ENCODE measurements around the gene CABP1.

The CABP1 gene

GRCh38 chr12:120686151-120686689 is 45.8 kb downstream of the CABP1 start:
- Histone ChIP-seq H3K9me3 (ENCODE audit: low read length) (no peaks in the 10 kb centered on the region), H2AFZ (ENCODE audit: low read depth, low read length) (peak overlapping the region; percentile 29)

DNA sequence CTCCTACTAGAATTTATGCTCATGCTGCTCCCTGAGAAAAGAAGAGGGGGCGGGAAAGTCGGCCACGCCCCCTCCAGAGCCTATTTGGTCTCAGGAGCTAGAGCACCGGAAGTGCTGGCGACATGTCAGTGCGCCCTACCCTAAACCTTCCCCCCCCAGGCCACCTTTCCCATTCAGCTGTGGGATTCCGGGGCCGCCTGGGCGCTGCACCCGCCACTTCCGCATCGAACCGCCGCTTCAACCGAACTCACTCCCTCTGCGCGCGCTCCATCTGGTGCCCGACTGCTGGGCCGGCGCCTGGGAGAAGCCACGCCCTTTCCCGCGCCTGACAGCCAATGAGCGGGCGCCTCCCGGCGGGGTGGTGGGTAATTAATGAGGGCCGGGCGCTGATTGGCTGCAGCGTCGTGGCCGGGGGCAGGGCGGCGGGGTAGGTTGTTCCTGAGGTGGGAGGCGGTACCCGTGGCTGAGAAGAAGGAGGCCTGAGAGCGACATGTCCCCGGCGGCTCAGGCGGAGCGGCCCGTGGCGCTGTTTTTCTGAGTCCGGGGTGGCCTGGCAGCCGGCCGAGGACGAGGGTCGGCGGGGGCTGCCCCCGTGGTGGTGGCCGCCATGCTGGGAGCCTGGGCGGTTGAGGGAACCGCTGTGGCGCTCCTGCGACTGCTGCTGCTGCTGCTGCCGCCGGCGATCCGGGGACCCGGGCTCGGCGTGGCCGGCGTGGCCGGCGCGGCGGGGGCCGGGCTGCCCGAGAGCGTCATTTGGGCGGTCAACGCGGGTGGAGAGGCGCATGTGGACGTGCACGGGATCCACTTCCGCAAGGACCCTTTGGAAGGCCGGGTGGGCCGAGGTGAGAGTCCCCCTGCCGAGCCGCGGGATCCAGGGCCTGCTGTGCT is 46.5 kb downstream of the CABP1 start, which contains the start of gene MLEC:
MLEC (plus strand) TSS at position 460 of the 888 bp plus-strand sequence; CDS start at position 608, 148 bp downstream.
- H3K9me3 ChIP-seq (ENCODE audit: low read length) = no peaks in the 10 kb centered on the region
- peak within 1 kb of the TSS; percentile 50 for H3K4me3 ChIP-seq (ENCODE audit: low read length)
- peaks cover 22% of the 10 kb centered on the region for H3K4me1 ChIP-seq (ENCODE audit: insufficient read depth, low read length)
- peak within 1 kb of the TSS; percentile 82 for H2AFZ ChIP-seq (ENCODE audit: low read depth, low read length)
- H3K36me3 ChIP-seq (ENCODE audit: insufficient read depth, low read length) = no peaks in the 10 kb centered on the region
- no peaks in the 10 kb centered on the region for H3K27me3 ChIP-seq (ENCODE audit: insufficient read depth, low read length)

More at GRCh38 chr12:120686151-120686689, 45.8 kb downstream of the CABP1 start:
- Histone ChIP-seq H3K4me1 (ENCODE audit: insufficient read depth, low read length) (peaks cover 22% of the 10 kb centered on the region), H3K27me3 (ENCODE audit: insufficient read depth, low read length) (no peaks in the 10 kb centered on the region), H3K36me3 (ENCODE audit: insufficient read depth, low read length) (no peaks in the 10 kb centered on the region), H3K4me3 (ENCODE audit: low read length) (peak overlapping the region; percentile 50)

DNA sequence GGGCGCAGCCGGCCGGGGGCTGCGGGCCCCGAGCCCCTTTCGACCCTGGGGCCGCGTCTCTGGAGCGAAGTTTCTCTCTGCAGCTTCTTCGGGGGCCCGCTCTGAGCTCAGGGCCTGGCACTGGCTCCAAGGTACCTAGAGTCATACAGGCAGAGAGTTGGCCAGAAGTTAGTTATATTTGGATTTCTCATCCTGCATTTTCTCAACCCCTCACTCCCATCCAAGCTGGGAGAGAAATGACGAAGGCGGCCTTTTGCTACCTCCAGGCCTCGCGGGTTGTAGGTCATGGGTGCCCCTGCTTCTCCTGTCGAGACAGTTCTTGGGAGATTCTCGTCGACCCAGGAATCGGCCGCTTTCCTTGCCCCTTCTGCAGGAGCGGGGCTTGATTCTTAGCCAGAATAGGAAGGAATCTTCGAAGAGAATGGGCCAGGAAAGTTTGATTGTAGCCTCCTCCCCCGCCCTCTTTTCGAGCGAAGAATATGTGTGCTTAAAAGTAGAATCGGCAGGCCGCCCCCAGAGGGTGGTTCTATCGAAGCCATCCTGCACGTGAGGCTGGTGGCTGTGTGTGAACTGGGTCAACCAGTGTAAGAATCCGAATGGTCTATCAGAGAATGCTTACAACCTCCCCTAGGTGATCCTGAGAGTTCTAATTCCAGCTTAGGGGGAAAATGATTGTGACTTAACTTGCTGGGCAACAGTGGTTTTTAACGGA is 47.3 kb downstream of the CABP1 start:
- H3K4me3 ChIP-seq (ENCODE audit: low read length) = peak overlapping the region; percentile 50
- H3K9me3 ChIP-seq (ENCODE audit: low read length) = no peaks in the 10 kb centered on the region
- H3K36me3 ChIP-seq (ENCODE audit: insufficient read depth, low read length) = no peaks in the 10 kb centered on the region
- peaks cover 29% of the 10 kb centered on the region for H3K4me1 ChIP-seq (ENCODE audit: insufficient read depth, low read length)
- peak overlapping the region; percentile 82 for H2AFZ ChIP-seq (ENCODE audit: low read depth, low read length)
- H3K27me3 ChIP-seq (ENCODE audit: insufficient read depth, low read length) = no peaks in the 10 kb centered on the region

- H3K27me3 ChIP-seq (ENCODE audit: insufficient read depth, low read length) = no peaks in the 10 kb centered on the region
- peak overlapping the region; percentile 50 for H3K4me3 ChIP-seq (ENCODE audit: low read length)
- peaks cover 38% of the 10 kb centered on the region for H3K4me1 ChIP-seq (ENCODE audit: insufficient read depth, low read length)
- H2AFZ ChIP-seq (ENCODE audit: low read depth, low read length) = no peak overlapping the region
- no peaks in the 10 kb centered on the region for H3K36me3 ChIP-seq (ENCODE audit: insufficient read depth, low read length)
- H3K9me3 ChIP-seq (ENCODE audit: low read length) = no peaks in the 10 kb centered on the region
Measured at GRCh38 chr12:120688527-120689071, 48.2 kb downstream of the CABP1 start.

DNA sequence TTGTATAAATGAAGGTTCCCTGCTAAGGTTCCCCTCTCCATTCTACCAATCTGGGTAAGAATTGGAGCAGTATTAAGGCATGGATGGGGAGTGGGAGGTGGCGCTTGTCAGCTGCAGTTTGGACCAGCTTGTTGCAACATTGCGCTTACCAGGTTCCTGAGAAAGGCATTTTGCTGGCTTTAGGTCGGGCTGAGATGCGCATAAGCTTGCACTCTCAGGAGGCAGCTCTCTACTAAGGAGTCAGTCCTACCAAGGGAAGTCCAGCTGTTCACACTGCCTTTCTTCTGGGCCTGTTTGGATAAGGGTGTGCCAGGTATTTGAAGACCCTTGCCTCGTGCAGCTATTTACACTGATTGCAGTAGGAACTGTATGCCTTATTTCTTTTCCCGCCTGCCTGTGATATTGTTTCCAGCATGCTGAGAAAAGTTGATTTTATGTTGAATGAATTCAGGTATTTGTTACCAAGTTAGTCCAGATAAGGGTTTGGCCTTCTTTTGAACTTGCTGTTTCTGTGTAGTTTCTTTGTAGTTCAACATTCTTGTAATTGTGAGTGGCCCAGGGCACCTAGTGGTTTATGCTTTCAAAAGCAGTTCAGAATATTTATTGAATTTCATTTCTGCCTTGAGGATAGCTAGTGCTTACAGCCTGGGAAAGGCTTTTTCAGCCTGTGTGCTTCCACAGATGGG is 49.1 kb downstream of the CABP1 start:
- Histone ChIP-seq H2AFZ (ENCODE audit: low read depth, low read length) (no peak overlapping the region), H3K36me3 (ENCODE audit: insufficient read depth, low read length) (peaks cover under 1% of the 10 kb centered on the region), H3K4me3 (ENCODE audit: low read length) (peak overlapping the region; percentile 50), H3K9me3 (ENCODE audit: low read length) (no peaks in the 10 kb centered on the region), H3K27me3 (ENCODE audit: insufficient read depth, low read length) (no peaks in the 10 kb centered on the region), H3K4me1 (ENCODE audit: insufficient read depth, low read length) (peaks cover 46% of the 10 kb centered on the region)

DNA sequence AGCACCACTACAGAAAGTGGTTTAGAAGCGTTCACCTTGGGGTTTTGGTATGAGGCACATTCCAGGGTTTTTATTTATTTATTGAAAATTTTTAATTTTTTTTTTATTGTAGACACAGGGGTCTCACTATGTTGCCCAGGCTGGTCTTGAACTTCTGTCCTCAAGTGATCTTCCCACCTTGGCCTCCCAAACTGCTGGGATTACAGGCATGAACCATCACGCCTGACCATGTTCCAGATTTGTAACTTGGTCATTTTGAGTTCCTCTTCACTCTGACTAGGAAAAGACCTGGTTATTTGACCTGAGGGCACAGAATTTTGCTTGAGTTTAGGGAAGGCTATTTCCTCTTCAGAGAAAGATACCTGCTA is 49.6 kb downstream of the CABP1 start:
- no peak overlapping the region for H3K4me3 ChIP-seq (ENCODE audit: low read length)

GRCh38 chr12:120690978-120691377 is 50.6 kb downstream of the CABP1 start:
- Histone ChIP-seq H3K4me1 (ENCODE audit: insufficient read depth, low read length) (peaks cover 45% of the 10 kb centered on the region), H3K36me3 (ENCODE audit: insufficient read depth, low read length) (peaks cover 15% of the 10 kb centered on the region), H3K4me3 (ENCODE audit: low read length) (no peak overlapping the region)

More for the DNA sequence above, 49.6 kb downstream of the CABP1 start:
- Histone ChIP-seq H3K36me3 (ENCODE audit: insufficient read depth, low read length) (peaks cover 6% of the 10 kb centered on the region), H3K4me1 (ENCODE audit: insufficient read depth, low read length) (peaks cover 46% of the 10 kb centered on the region), H2AFZ (ENCODE audit: low read depth, low read length) (no peak overlapping the region), H3K27me3 (ENCODE audit: insufficient read depth, low read length) (no peaks in the 10 kb centered on the region), H3K9me3 (ENCODE audit: low read length) (no peaks in the 10 kb centered on the region)

GRCh38 chr12:120692524-120693033 is 52.2 kb downstream of the CABP1 start:
- H3K9me3 ChIP-seq (ENCODE audit: low read length) = no peaks in the 10 kb centered on the region
- peaks cover 44% of the 10 kb centered on the region for H3K4me1 ChIP-seq (ENCODE audit: insufficient read depth, low read length)
- H3K27me3 ChIP-seq (ENCODE audit: insufficient read depth, low read length) = no peaks in the 10 kb centered on the region
- H3K36me3 ChIP-seq (ENCODE audit: insufficient read depth, low read length) = peaks cover 31% of the 10 kb centered on the region
- H2AFZ ChIP-seq (ENCODE audit: low read depth, low read length) = no peak overlapping the region
- H3K4me3 ChIP-seq (ENCODE audit: low read length) = no peak overlapping the region

More at GRCh38 chr12:120690978-120691377, 50.6 kb downstream of the CABP1 start:
- no peaks in the 10 kb centered on the region for H3K9me3 ChIP-seq (ENCODE audit: low read length)
- H3K27me3 ChIP-seq (ENCODE audit: insufficient read depth, low read length) = no peaks in the 10 kb centered on the region
- H2AFZ ChIP-seq (ENCODE audit: low read depth, low read length) = no peak overlapping the region

GRCh38 chr12:120693848-120694247 is 53.4 kb downstream of the CABP1 start:
- H3K4me1 ChIP-seq (ENCODE audit: insufficient read depth, low read length) = peaks cover 34% of the 10 kb centered on the region
- H3K9me3 ChIP-seq (ENCODE audit: low read length) = no peaks in the 10 kb centered on the region
- no peaks in the 10 kb centered on the region for H3K27me3 ChIP-seq (ENCODE audit: insufficient read depth, low read length)
- no peak overlapping the region for H3K4me3 ChIP-seq (ENCODE audit: low read length)
- no peak overlapping the region for H2AFZ ChIP-seq (ENCODE audit: low read depth, low read length)
- peaks cover 43% of the 10 kb centered on the region for H3K36me3 ChIP-seq (ENCODE audit: insufficient read depth, low read length)

GRCh38 chr12:120696626-120697025 is 56.2 kb downstream of the CABP1 start:
- Histone ChIP-seq H3K4me1 (ENCODE audit: insufficient read depth, low read length) (peaks cover 25% of the 10 kb centered on the region), H3K9me3 (ENCODE audit: low read length) (no peaks in the 10 kb centered on the region), H3K27me3 (ENCODE audit: insufficient read depth, low read length) (no peaks in the 10 kb centered on the region), H3K36me3 (ENCODE audit: insufficient read depth, low read length) (peaks cover 68% of the 10 kb centered on the region), H2AFZ (ENCODE audit: low read depth, low read length) (no peak overlapping the region), H3K4me3 (ENCODE audit: low read length) (no peak overlapping the region)

DNA sequence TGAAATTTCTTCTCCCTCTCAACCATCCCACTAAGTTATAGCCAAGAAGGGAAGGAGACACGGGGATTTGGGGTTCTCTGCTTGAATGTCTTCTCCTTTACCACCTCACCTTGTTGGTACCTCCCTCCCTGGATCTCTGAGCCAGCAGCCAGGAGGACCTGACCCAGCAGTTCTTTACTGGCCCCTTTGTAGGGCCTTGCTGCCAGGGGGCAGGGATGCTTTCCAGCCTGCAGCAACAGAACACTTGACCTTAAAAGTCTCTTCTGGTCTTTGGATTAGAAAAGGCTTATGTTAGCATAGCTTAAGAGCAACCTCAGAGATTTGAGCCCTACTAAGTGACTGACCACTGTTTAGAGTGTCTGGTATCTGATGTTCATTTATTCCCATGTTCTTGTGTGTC is 56.9 kb downstream of the CABP1 start:
- no peak overlapping the region for H2AFZ ChIP-seq (ENCODE audit: low read depth, low read length)
- H3K27me3 ChIP-seq (ENCODE audit: insufficient read depth, low read length) = no peaks in the 10 kb centered on the region
- H3K9me3 ChIP-seq (ENCODE audit: low read length) = no peaks in the 10 kb centered on the region
- H3K36me3 ChIP-seq (ENCODE audit: insufficient read depth, low read length) = peaks cover 75% of the 10 kb centered on the region
- no peak overlapping the region for H3K4me3 ChIP-seq (ENCODE audit: low read length)
- H3K4me1 ChIP-seq (ENCODE audit: insufficient read depth, low read length) = peaks cover 21% of the 10 kb centered on the region

- H2AFZ ChIP-seq (ENCODE audit: low read depth, low read length) = no peak overlapping the region
- H3K4me1 ChIP-seq (ENCODE audit: insufficient read depth, low read length) = peaks cover 8% of the 10 kb centered on the region
- H3K27me3 ChIP-seq (ENCODE audit: insufficient read depth, low read length) = no peaks in the 10 kb centered on the region
- H3K4me3 ChIP-seq (ENCODE audit: low read length) = no peak overlapping the region
- peaks cover 87% of the 10 kb centered on the region for H3K36me3 ChIP-seq (ENCODE audit: insufficient read depth, low read length)
- H3K9me3 ChIP-seq (ENCODE audit: low read length) = no peaks in the 10 kb centered on the region
Measured at GRCh38 chr12:120698665-120699064, 58.2 kb downstream of the CABP1 start.
